PFSK-1 (cell line): ENCODE data around the gene GUCY1A2.

ENCODE experiments used
- FOXP2 ChIP-seq: optimal IDR thresholded peaks from 2 replicates; pipeline ENCODE3; 2011; ENCODE audit warnings: borderline replicate concordance, control low read depth, inconsistent platforms; ENCODE audit not compliant: insufficient read depth; ENCODE audit errors: extremely low read length, extremely low read depth
- POLR2AphosphoS5 ChIP-seq: IDR thresholded peaks from 2 replicates; pipeline ENCODE4 v1.6.1; 2012; ENCODE audit warnings: low read depth, mild to moderate bottlenecking, control low read depth, low read length, moderate library complexity
- REST ChIP-seq, 2 experiments: IDR thresholded peaks; 2 replicates each; pipeline versions ENCODE4 v1.6.1 to v1.8.0; 2011 to 2012; ENCODE audit warnings: low read depth in 2 of 2, low read length in 2 of 2, control low read depth in 1 of 2, inconsistent platforms in 1 of 2, mild to moderate bottlenecking in 1 of 2, moderate library complexity in 1 of 2; ENCODE audit not compliant: insufficient read depth in 1 of 2
- SIN3A ChIP-seq: IDR thresholded peaks from 2 replicates; pipeline ENCODE4 v1.6.1; 2012; ENCODE audit warnings: mild to moderate bottlenecking, low read length, moderate library complexity, borderline replicate concordance; ENCODE audit not compliant: insufficient read depth
- TAF1 ChIP-seq: IDR thresholded peaks from 2 replicates; pipeline ENCODE4 v1.6.1; 2012; ENCODE audit warnings: low read length, control low read depth, borderline replicate concordance; ENCODE audit not compliant: insufficient read depth

GUCY1A2 gene

GRCh38 chr11:106679581-106679980 is 338.7 kb downstream of the GUCY1A2 start:
- no peak for TF ChIP-seq POLR2AphosphoS5
- TF ChIP-seq SIN3A, result no peak
- no peak for TF ChIP-seq TAF1
- TF ChIP-seq REST (IDR thresholded peaks at IDR 0.05; ENCODE audit: insufficient read depth in 1 of 2, low read depth in 2 of 2, low read length in 2 of 2), result no peak
- TF ChIP-seq FOXP2, result no peak

- TF ChIP-seq FOXP2 (no peak), SIN3A (no peak), POLR2AphosphoS5 (no peak), TAF1 (no peak), REST (IDR thresholded peaks at IDR 0.05; ENCODE audit: insufficient read depth in 1 of 2, low read depth in 2 of 2, low read length in 2 of 2) (no peak)
These were observed 339.1 kb downstream of the GUCY1A2 start for GRCh38 chr11:106679181-106679580.

GRCh38 chr11:106670069-106670468 is 348.2 kb downstream of the GUCY1A2 start:
- TF ChIP-seq TAF1 (no peak), SIN3A (no peak), FOXP2 (no peak), POLR2AphosphoS5 (no peak), REST (IDR thresholded peaks at IDR 0.05; ENCODE audit: insufficient read depth in 1 of 2, low read depth in 2 of 2, low read length in 2 of 2) (no peak)

- TF ChIP-seq SIN3A, result no peak
- no peak for TF ChIP-seq POLR2AphosphoS5
These were observed 350.1 kb downstream of the GUCY1A2 start for GRCh38 chr11:106668147-106668546.

- TF ChIP-seq TAF1 (no peak), FOXP2 (no peak), POLR2AphosphoS5 (no peak), REST (IDR thresholded peaks at IDR 0.05; ENCODE audit: insufficient read depth in 1 of 2, low read depth in 2 of 2, low read length in 2 of 2) (no peak), SIN3A (no peak)
These were observed 361.6 kb downstream of the GUCY1A2 start for GRCh38 chr11:106656646-106657045.

- TF ChIP-seq POLR2AphosphoS5 (no peak), TAF1 (no peak), REST (IDR thresholded peaks at IDR 0.05; ENCODE audit: insufficient read depth in 1 of 2, low read depth in 2 of 2, low read length in 2 of 2) (no peak), SIN3A (no peak), FOXP2 (no peak)
These were observed 373.5 kb downstream of the GUCY1A2 start for GRCh38 chr11:106644824-106645223.
